HG02938 (cell line): ENCODE measurements around the gene RAD21L1.

Source experiments
- ATAC-seq: cut with Tn5 transposase; IDR thresholded peaks from one replicate; pipeline ENCODE4 v1.9.1; 2021; ENCODE audit warnings: mild to moderate bottlenecking, moderate library complexity; ENCODE audit not compliant: unreplicated experiment

The RAD21L1 gene

DNA sequence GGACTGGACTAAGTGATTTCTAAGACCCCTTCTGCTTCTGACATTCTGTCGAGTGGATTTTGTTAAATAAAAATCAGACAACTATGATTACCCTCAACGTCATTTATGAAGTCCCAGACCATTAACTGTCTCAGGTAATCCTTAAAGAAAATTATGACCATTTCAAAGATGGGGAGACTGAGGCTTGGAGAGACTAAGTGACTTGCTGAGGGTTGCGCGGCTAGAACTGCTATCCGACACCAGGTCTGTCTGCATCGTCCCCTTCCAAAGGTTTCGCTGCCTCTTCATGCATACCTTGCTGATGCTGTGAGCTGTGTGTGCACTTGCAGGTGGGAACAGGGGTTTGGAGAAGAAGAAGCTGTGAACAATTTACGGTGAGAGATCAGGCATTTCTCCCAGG is 43.4 kb downstream of the RAD21L1 start:
- no peak for ATAC-seq

DNA sequence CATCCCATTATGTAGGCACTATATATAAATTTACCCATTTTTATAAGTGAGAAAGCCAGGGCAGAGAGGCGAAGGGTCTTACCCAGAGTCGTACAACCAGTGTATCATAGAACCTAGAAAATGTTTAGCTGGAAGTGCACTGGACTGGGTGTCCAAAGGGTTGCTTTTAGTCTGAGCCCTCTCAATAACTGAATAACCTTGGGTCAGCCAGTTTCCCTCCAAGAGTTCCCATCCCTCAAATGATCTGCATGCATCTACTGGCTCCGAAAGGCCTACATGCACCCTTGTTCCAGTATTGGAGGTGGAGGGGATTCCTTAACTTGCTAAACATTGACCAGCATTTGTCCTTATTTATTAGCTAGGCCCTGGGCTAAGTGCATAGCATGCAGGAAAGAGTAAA is 44.0 kb downstream of the RAD21L1 start:
- no peak for ATAC-seq

DNA sequence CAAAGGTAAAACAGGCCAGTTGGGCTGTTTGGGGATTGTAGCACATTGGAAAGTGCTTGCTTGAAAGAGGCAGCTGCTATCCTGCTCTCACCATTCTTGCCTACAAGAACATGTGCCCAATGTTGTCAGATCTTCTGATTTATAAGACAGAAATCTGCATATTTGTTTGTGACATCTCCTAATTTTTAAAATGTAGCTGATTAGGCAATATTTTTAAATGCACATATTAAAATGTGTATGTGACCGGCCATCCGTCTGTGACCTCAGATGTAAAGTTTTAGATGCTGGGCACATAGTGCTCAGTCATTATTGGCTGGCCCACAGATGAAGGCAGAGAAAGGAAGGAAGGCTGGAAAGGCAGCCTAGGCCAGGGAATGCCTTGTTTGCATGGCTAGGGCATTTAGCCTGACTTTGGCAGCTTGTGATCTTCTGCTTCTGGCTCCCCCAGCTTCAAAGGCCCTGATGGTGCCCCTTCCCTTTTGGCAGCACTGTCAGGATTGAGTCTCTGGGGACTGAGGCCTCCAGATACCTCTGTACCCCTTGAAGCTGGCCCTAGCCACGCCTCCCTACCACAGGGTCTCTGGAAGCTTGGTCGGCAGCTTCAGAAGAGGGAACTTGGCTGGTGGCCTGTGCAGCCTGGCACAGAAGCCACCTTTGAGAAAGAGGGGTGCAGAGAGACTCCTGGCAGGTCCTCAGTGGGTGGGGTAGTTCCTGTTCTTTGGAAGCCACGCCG is 46.7 kb downstream of the RAD21L1 start:
- ATAC-seq = no peak

DNA sequence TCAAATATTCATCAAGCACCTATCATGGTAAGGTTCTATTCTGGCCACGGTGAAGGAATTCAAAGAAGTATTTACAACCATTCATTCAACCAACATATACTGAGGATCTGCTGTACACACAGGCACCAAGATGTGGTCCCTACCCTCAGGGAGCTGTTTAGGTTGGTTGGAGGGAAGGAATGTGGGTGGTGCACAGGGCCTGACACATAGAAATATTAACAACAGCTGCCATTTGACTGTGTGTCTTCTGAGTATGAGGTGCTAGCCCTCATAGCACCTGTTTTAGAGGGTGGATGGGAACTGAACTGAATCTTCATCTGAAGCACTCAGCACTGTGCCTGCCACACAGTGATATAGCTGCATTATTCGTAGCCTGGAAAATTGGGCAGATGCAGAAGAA is 47.5 kb downstream of the RAD21L1 start:
- no peak for ATAC-seq

DNA sequence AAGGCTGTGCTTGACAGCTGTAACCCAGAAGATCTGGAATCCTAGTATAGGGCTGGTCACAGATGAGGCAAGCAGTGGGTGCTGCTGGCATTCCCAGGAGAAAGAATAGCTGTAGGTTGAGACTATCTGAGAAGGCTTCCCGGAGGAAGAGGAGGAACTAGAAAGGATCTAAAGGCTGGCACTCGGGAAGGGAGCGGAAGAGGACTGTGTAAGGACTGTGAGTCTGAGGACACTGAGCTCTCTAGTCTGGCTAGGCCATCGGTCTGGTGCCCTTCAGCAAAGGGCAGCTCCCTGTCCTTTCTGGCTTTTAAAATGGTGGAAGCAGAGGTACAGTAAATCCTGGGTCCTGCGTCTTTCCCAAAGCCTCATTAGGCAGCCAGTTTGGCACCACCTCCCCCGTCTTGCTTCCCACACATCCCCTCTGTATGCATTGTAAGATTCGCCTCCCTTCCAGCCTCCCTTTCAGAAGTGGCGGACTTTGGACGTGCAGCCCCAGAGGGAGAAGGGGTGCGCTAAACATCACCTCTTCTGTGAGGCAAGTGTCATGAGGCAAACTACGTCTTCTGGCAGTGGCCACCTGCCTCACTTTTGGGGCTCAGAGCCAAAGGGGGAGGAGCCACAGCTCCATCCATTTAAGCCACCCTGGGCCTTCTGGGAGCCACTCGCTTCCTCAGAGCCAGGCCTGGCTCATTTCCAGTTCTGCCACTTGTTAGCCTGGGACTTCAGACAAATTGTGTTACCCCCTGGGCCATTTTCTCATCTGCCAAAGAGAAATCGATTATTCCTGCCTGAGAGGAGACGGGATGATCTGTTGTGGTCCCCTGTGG is 48.9 kb downstream of the RAD21L1 start:
- no peak for ATAC-seq

- no peak for ATAC-seq
Observed at GRCh38 chr20:1275919-1276318, 50.1 kb downstream of the RAD21L1 start.

- no peak for ATAC-seq
Observed at GRCh38 chr20:1277529-1278322, 51.9 kb downstream of the RAD21L1 start.

- ATAC-seq = no peak
Observed at GRCh38 chr20:1278993-1279392, 53.1 kb downstream of the RAD21L1 start.

- ATAC-seq = no peak
Observed at GRCh38 chr20:1280195-1281102, 54.6 kb downstream of the RAD21L1 start.

DNA sequence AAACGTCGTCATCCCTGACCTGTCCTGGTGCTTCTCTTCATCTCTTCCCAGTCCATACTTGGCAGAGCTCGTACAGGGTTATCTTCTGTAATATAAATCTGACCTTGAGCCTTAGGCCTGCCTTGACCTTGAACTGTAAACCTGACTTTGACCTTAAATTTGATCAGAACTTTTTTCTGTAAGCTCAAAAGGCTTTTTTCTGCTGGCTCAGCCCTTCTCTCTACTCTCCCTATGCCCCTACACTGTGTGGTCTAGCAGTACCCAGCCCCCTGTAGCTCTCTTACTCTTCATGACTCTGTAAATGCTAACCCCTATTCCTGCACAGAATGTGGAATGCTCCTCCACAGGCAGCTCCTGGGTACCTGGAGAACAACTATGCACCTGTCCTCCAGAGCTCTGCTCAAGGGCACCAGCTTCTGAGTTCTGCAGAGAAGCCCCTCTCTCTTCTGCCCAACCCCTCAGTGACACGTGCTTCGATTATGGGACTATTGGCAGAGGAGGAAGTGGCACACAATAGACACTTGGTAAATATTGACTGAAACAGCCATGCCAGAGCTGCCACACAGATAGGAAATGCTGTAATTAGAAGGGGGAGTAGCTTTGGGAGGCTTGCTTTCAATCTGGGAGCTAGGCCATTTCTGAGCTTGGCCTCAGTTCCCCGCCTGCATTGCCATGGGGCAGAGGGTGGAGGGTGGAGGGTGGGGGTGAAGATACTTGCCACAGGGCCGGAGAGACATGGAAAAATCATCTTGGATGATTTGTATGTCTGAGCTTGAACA is 55.6 kb downstream of the RAD21L1 start:
- ATAC-seq = no peak

- ATAC-seq = no peak
Observed at GRCh38 chr20:1282966-1283365, 57.1 kb downstream of the RAD21L1 start.

GRCh38 chr20:1283522-1284510 is 58.0 kb downstream of the RAD21L1 start:
- no peak for ATAC-seq

DNA sequence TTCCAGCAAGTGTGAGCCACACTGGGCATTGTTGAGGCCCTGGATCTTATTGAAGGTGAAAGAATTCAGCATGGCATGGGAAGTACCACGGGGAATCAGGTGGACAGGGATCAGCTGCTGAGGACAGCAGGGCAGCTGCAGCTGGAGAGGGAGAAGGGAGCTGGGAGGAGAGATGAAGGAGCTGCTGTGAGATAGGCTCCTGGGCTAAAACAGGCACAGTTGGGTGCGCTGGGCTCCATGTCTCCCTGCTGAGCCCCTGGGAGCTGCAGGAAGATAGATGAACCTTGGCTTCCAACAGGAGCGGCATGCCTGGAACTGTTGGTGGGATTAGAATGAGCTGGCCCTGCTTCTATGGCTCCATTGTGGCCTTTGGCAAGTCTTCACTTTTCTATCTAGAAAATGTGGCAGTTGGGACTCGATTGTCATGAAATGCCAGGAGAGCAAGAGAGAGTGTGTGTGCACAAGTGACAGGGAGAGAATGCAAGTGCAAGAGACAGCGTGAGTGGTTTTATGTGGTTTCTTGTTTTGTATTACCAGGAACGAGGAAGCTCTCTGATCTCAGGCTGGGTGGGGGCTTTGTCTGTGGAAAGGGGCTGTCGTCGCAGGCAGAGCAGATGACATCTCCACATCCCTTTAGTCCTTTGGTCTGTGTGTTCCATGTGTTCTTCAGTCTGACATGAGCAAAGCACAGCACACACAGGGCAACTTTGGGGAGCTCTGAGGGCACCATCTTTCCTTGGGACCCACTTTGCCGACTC is 60.6 kb downstream of the RAD21L1 start:
- ATAC-seq = no peak

GRCh38 chr20:1287306-1287705 is 61.5 kb downstream of the RAD21L1 start:
- no peak for ATAC-seq

DNA sequence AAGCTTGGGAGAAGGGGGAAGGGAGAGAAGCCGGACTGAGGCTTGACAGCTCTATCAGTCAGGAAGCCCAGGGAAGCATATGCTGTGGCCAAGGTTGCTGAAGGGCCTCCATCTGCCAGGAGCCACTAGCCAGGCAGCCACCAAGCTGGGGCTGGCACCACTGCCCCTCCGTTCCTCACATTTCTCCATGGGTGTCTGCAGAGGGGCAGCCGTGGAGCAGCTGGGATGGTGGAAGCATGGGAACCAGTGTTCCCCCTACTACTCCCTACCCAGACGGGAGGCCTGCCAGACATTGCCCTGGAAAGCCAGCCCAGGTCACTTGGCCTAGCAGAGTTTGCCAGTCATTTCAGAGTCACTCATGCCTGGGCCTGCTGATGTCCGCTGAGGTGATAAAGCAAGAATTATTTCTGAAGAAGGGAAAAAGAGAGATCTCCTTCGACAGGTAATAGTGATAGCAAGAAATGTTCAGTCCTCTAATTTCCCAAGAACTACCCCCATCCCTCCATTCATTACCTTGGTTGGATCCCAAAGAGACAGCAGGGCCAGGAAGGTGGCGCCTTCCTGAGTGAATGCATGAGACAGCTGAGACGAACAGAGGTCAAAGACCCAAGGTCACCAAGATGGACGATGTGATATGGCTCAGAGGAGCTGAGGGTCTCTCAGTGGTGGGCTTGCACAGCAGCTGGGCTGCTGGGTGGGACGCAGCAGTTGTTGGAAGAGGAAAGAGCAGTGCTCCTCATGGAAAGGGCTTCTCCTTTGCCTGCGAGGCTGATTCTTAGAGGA is 62.1 kb downstream of the RAD21L1 start:
- ATAC-seq = no peak

DNA sequence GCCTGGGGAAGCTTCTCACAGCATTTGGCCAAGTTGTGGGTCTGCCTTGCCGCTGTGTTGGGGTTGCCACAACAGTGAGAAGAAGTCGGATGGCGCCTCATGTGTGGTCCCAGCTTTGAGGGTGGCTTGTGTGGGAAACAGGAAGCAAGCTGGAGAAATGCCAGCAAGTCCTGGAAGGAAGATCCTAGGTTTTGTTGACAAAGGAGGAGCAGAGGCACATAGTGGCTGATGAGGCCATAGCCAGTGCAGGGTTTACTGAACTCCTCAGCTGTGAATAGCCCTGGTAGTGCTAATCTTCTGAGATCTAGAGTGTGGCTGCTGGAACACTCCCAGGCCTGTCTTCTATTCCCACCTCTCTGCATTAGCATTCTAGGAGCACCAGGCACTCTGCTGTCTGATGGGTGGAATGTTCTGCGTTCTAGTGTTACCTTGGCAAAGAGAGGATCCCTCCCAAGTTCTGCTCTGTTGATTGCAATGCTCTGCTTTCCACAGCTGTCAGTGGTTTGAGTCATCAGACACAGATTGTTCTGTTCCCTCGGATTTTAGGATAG is 65.4 kb downstream of the RAD21L1 start:
- ATAC-seq = no peak

GRCh38 chr20:1292620-1293019 is 66.8 kb downstream of the RAD21L1 start:
- no peak for ATAC-seq
